GM21825 (cell line): Measurements from ENCODE around the gene ARL2BP.

ENCODE experiments used
- ATAC-seq: cut with Tn5 transposase; IDR thresholded peaks from one replicate; pipeline ENCODE4 v1.9.1; 2021; ENCODE audit warnings: mild to moderate bottlenecking, moderate library complexity; ENCODE audit not compliant: unreplicated experiment

The ARL2BP gene

GRCh38 chr16:57281791-57282190 lies 36.7 kb downstream of the ARL2BP start:
- no peak for ATAC-seq

- ATAC-seq, result no peak
These were observed 37.6 kb downstream of the ARL2BP start for GRCh38 chr16:57282510-57283213.

- ATAC-seq, result no peak
These were observed 38.3 kb downstream of the ARL2BP start for GRCh38 chr16:57283214-57283958.

- ATAC-seq, result no peak
These were observed 38.8 kb downstream of the ARL2BP start for GRCh38 chr16:57283959-57284208.

- no peak for ATAC-seq
These were observed 39.3 kb downstream of the ARL2BP start, which contains the start of gene PLLP for GRCh38 chr16:57284209-57284951. TSS of gene PLLP (minus strand) at chr16:57284672. CDS start at chr16:57284540, 132 bp downstream.

GRCh38 chr16:57284952-57285363 lies 39.9 kb downstream of the ARL2BP start:
- no peak for ATAC-seq

- no peak for ATAC-seq
These were observed 40.3 kb downstream of the ARL2BP start for GRCh38 chr16:57285379-57285778.

GRCh38 chr16:57289391-57290257 lies 44.6 kb downstream of the ARL2BP start:
- no peak for ATAC-seq

- ATAC-seq, result no peak
These were observed 52.8 kb downstream of the ARL2BP start for GRCh38 chr16:57297856-57298255.

GRCh38 chr16:57299009-57299718 lies 54.1 kb downstream of the ARL2BP start:
- ATAC-seq, result peak; percentile 8

- peak; percentile 53 for ATAC-seq
These were observed 54.8 kb downstream of the ARL2BP start for GRCh38 chr16:57299719-57300386.

- peak; percentile 86 for ATAC-seq
These were observed 55.5 kb downstream of the ARL2BP start for GRCh38 chr16:57300387-57301125.

- no peak for ATAC-seq
These were observed 56.2 kb downstream of the ARL2BP start for GRCh38 chr16:57301126-57301817.
